H9 (cell line): ENCODE data around the gene MAGEA2. TPM values are rescaled to one million over a fixed set of nuclear protein-coding genes. Genes with fewer than 3 reads are reported as not detected.
"Not testable (repeated sequence)": the region's sequence is repeated elsewhere in the genome, so short reads cannot be mapped to it uniquely, and the experiment has no call there.

Experiments
- DNase-seq: peaks from one replicate; pipeline ENCODE4 v3.0.0-alpha.2; 2017
- H2AFZ ChIP-seq: one replicate; pipeline ENCODE4 v1.6.1; 2013; ENCODE audit warnings: mild to moderate bottlenecking, low read length, control low read depth, moderate library complexity
- H2AK5ac ChIP-seq: 2 replicates; pipeline ENCODE4 v1.6.1; 2013; ENCODE audit warnings: low read length, control low read depth, mixed read lengths; ENCODE audit not compliant: insufficient read length
- H2BK120ac ChIP-seq: one replicate; pipeline ENCODE4 v1.6.1; 2013; ENCODE audit warnings: low read depth, mild to moderate bottlenecking, low read length, control low read depth, inconsistent platforms; ENCODE audit not compliant: poor library complexity, severe bottlenecking
- H2BK12ac ChIP-seq: 2 replicates; pipeline ENCODE4 v1.6.1; 2013; ENCODE audit warnings: low read length, control low read depth, mixed read lengths, low read depth; ENCODE audit not compliant: insufficient read length
- H2BK15ac ChIP-seq: 2 replicates; pipeline ENCODE4 v1.6.1; 2013; ENCODE audit warnings: low read depth, low read length, control low read depth
- H2BK20ac ChIP-seq: one replicate; pipeline ENCODE4 v1.6.1; 2013; ENCODE audit warnings: low read depth, mild to moderate bottlenecking, low read length, control low read depth, inconsistent platforms; ENCODE audit not compliant: poor library complexity, severe bottlenecking
- H2BK5ac ChIP-seq: 2 replicates; pipeline ENCODE4 v1.6.1; 2013; ENCODE audit warnings: low read length, control low read depth, mixed read lengths; ENCODE audit not compliant: insufficient read length
- H3K14ac ChIP-seq: 2 replicates; pipeline ENCODE4 v1.6.1; 2013; ENCODE audit warnings: low read length, control low read depth; ENCODE audit not compliant: insufficient read depth
- H3K18ac ChIP-seq: 2 replicates; pipeline ENCODE4 v1.6.1; 2013; ENCODE audit warnings: low read depth, mild to moderate bottlenecking, mixed read lengths, low read length, control low read depth; ENCODE audit not compliant: insufficient read length
- H3K23ac ChIP-seq: 2 replicates; pipeline ENCODE4 v1.6.1; 2013; ENCODE audit warnings: low read length, control low read depth, mixed read lengths, low read depth; ENCODE audit not compliant: insufficient read length
- H3K23me2 ChIP-seq: 2 replicates; pipeline ENCODE4 v1.6.1; 2013; ENCODE audit warnings: low read depth, mild to moderate bottlenecking, mixed read lengths, low read length, control low read depth; ENCODE audit not compliant: insufficient read length, poor library complexity, severe bottlenecking
- H3K27ac ChIP-seq: 2 replicates; pipeline ENCODE4 v1.5.1; 2013; ENCODE audit warnings: low read length, control low read depth, mixed read lengths, low read depth; ENCODE audit not compliant: insufficient read length
- H3K27me3 ChIP-seq: 2 replicates; pipeline ENCODE4 v1.6.1; 2013; ENCODE audit warnings: low read length, control low read depth, inconsistent platforms; ENCODE audit not compliant: insufficient read depth
- H3K4ac ChIP-seq: 2 replicates; pipeline ENCODE4 v1.6.1; 2013; ENCODE audit warnings: low read depth, mild to moderate bottlenecking, control low read depth, inconsistent platforms, low read length, moderate library complexity
- H3K4me1 ChIP-seq: 2 replicates; pipeline ENCODE4 v1.6.1; 2013; ENCODE audit warnings: low read length, control low read depth, inconsistent platforms; ENCODE audit not compliant: insufficient read depth
- H3K4me2 ChIP-seq: 2 replicates; pipeline ENCODE4 v1.6.1; 2013; ENCODE audit warnings: low read length, control low read depth, mixed read lengths; ENCODE audit not compliant: insufficient read length, insufficient read depth
- H3K56ac ChIP-seq: 2 replicates; pipeline ENCODE4 v1.6.1; 2013; ENCODE audit warnings: low read depth, mild to moderate bottlenecking, mixed read lengths, low read length, control low read depth; ENCODE audit not compliant: insufficient read length
- H3K79me1 ChIP-seq: 2 replicates; pipeline ENCODE4 v1.6.1; 2013; ENCODE audit warnings: low read depth, mild to moderate bottlenecking, moderate library complexity, low read length, control low read depth, inconsistent platforms; ENCODE audit not compliant: insufficient read depth, poor library complexity, severe bottlenecking
- H3K79me2 ChIP-seq: 2 replicates; pipeline ENCODE4 v1.6.1; 2013; ENCODE audit warnings: low read length, control low read depth, inconsistent platforms; ENCODE audit not compliant: insufficient read depth
- H3K9ac ChIP-seq: 2 replicates; pipeline ENCODE4 v1.6.1; 2013; ENCODE audit warnings: low read length, control low read depth, mixed read lengths; ENCODE audit not compliant: insufficient read length; ENCODE audit errors: extremely low read depth
- H3K9me3 ChIP-seq: one replicate; pipeline ENCODE4 v1.6.1; 2013; ENCODE audit warnings: low read depth, low read length, inconsistent platforms; ENCODE audit not compliant: control insufficient read depth
- H3T11ph ChIP-seq: one replicate; pipeline ENCODE4 v1.6.1; 2013; ENCODE audit warnings: mild to moderate bottlenecking, low read length, control low read depth, inconsistent platforms
- H4K20me1 ChIP-seq: one replicate; pipeline ENCODE4 v1.6.1; 2013; ENCODE audit not compliant: control insufficient read depth, insufficient read length, insufficient read depth
- H4K5ac ChIP-seq: 2 replicates; pipeline ENCODE4 v1.6.1; 2013; ENCODE audit warnings: low read depth, mild to moderate bottlenecking, mixed read lengths, low read length, control low read depth; ENCODE audit not compliant: insufficient read length
- H4K8ac ChIP-seq: replicated peaks from 2 replicates; pipeline ENCODE4 v1.6.1; 2013; ENCODE audit warnings: low read length, control low read depth, mixed read lengths, low read depth; ENCODE audit not compliant: insufficient read length
- H4K91ac ChIP-seq: 2 replicates; pipeline ENCODE4 v1.6.1; 2013; ENCODE audit warnings: low read depth, mild to moderate bottlenecking, moderate library complexity, mixed read lengths, low read length, control low read depth; ENCODE audit not compliant: insufficient read length
- H3K27ac Mint-ChIP-seq, 3 experiments: 2 replicates in 2 of 3; 3 replicates in 1 of 3; pipeline ENCODE4 v1.8.0; 2020 to 2021; ENCODE audit warnings: mixed read lengths in 3 of 3, mild to moderate bottlenecking in 1 of 3, moderate library complexity in 1 of 3
- H3K27me3 Mint-ChIP-seq: 2 replicates; pipeline ENCODE4 v1.8.0; 2021; ENCODE audit warnings: low read depth, mild to moderate bottlenecking, moderate library complexity, mixed read lengths
- H3K36me3 Mint-ChIP-seq, 3 experiments: 2 replicates in 2 of 3; 3 replicates in 1 of 3; pipeline ENCODE4 v1.8.0; 2020 to 2021; ENCODE audit warnings: low read depth in 3 of 3, mixed read lengths in 3 of 3; ENCODE audit not compliant: insufficient read depth in 1 of 3
- H3K4me1 Mint-ChIP-seq, 2 experiments: 2 replicates each; pipeline ENCODE4 v1.8.0; 2020; ENCODE audit warnings: mixed read lengths in 2 of 2
- H3K4me3 Mint-ChIP-seq, 2 experiments: 2 replicates in 1 of 2; 3 replicates in 1 of 2; pipeline ENCODE4 v1.8.0; 2020 to 2021; ENCODE audit warnings: mild to moderate bottlenecking in 2 of 2, mixed read lengths in 2 of 2, moderate library complexity in 1 of 2
- H3K9me3 Mint-ChIP-seq, 2 experiments: 2 replicates in 1 of 2; 3 replicates in 1 of 2; pipeline ENCODE4 v1.8.0; 2020; ENCODE audit warnings: mild to moderate bottlenecking in 2 of 2, mixed read lengths in 2 of 2, moderate library complexity in 1 of 2
- WGBS: extraction: QIAGEN DNeasy Blood & Tissue Kit; methylation state at CpG from one replicate; pipeline ENCODE4 v1.1.7; 2013; ENCODE audit warnings: missing lambda C conversion rate, low lambda C conversion rate, mixed read lengths; ENCODE audit not compliant: insufficient read length; ENCODE audit errors: extremely low coverage; 5-methylcytosine and 5-hydroxymethylcytosine counted together
- total RNA-seq: library from RNA; stranded (reverse); gene quantifications from 2 replicates; pipeline ENCODE4 v1.2.1, GENCODE V29; 2021

MAGEA2 gene
- total RNA-seq, 1 experiment from 2014 or later, result 0.13 TPM

- H3K36me3 Mint-ChIP-seq, H3K4me2 ChIP-seq, H3K4ac ChIP-seq, H3K14ac ChIP-seq, H3K18ac ChIP-seq, H4K20me1 ChIP-seq, DNase-seq, H4K5ac ChIP-seq, H3K79me1 ChIP-seq, H3K23ac ChIP-seq, H3K4me3 Mint-ChIP-seq, H2AFZ ChIP-seq, H3K9ac ChIP-seq, H2BK12ac ChIP-seq, H3T11ph ChIP-seq, H2BK20ac ChIP-seq, H3K9me3 ChIP-seq, H3K9me3 Mint-ChIP-seq, H3K79me2 ChIP-seq, H2BK15ac ChIP-seq, H2BK5ac ChIP-seq, H3K27me3 ChIP-seq, H4K8ac ChIP-seq, H3K27me3 Mint-ChIP-seq, H3K27ac Mint-ChIP-seq, H2AK5ac ChIP-seq, H3K56ac ChIP-seq, H3K4me1 Mint-ChIP-seq, H4K91ac ChIP-seq, H3K4me1 ChIP-seq, H3K23me2 ChIP-seq, H2BK120ac ChIP-seq, H3K27ac ChIP-seq: not testable (repeated sequence)
- no CpG with 5 or more reads among the region's 7 CpGs for WGBS
These were observed 7.9 kb upstream of the MAGEA2 start for GRCh38 chrX:152761582-152761981.

- not testable (repeated sequence) for H2AFZ ChIP-seq, H3K23me2 ChIP-seq, H3K27me3 ChIP-seq, H3K79me1 ChIP-seq, H3K4me3 Mint-ChIP-seq, H2BK20ac ChIP-seq, H3K9ac ChIP-seq, H4K20me1 ChIP-seq, H4K8ac ChIP-seq, H2BK5ac ChIP-seq, H3K36me3 Mint-ChIP-seq, H3K56ac ChIP-seq, H3K4me1 Mint-ChIP-seq, H3K14ac ChIP-seq, H3K4me2 ChIP-seq, H2AK5ac ChIP-seq, H3K27ac ChIP-seq, H3T11ph ChIP-seq, H2BK15ac ChIP-seq, H3K23ac ChIP-seq, DNase-seq, H3K27me3 Mint-ChIP-seq, H3K27ac Mint-ChIP-seq, H3K4ac ChIP-seq, H3K4me1 ChIP-seq, H3K79me2 ChIP-seq, H2BK120ac ChIP-seq, H4K5ac ChIP-seq, H3K9me3 Mint-ChIP-seq, H4K91ac ChIP-seq, H2BK12ac ChIP-seq, H3K18ac ChIP-seq, H3K9me3 ChIP-seq
- WGBS, result no CpG with 5 or more reads among the region's 7 CpGs
These were observed 5.9 kb upstream of the MAGEA2 start for GRCh38 chrX:152759544-152759943.
